ENCODE data around the gene IFNA8.
"Not testable (repeated sequence)": the region's sequence is repeated elsewhere in the genome, so short reads cannot be mapped to it uniquely, and the experiment has no call there.

The IFNA8 gene

DNA sequence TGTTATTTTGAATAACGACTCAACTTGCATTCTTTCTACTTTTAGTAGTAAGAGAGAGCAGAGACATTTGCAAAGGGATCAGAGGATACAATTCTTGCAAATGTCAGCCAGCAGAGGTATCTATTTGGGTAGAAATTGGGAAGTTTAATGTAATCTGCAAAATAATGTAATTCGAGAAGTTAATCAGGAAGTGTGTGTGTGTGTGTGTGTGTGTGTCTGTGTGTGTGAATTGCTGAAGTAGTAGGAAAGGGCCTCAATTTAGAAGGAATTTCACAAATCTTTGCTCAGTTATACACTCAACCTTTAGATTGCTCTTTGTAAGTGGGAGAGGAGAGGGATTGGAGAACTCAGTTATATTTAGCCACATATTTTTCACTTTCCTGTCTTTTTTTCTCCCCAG, 20.3 kb downstream of the IFNA8 start:
- DNase-seq (ENCODE audit: low spot score): no peak

DNA sequence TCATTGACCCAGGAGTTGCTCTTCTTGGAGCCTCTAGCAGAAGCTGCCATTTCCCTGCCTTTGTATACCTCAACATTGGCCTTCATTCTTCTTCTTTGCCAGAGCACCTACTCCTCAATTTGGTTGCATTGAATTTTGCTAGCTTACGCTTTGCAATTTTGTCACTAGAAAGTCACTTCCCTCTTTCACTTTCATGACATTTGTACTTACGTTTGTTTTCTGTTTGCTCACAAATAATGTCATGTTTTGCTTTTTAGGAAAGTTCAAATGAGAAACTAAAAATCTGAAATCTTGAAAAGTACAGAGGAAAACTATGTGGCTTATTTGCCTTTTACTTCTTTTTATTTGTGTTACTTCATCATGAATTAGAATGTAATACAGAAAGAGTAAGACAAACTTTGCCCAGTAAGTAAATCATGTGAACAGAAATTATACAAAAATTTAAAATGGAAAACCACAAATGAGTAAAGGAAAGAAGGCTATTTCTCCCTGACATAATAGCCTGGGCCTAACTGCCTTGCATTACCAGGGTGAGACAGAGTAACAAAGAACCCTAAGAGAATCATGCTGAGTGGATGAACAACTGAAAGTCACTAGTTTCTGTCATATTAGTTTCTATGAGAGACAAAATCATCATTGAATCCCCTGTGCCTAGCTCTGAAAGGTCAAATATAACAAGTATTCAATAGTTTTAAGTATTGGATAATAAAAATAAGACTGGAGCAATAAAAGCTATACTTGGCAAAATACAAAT, 23.9 kb downstream of the IFNA8 start:
- DNase-seq (ENCODE audit: low spot score): no peak

DNA sequence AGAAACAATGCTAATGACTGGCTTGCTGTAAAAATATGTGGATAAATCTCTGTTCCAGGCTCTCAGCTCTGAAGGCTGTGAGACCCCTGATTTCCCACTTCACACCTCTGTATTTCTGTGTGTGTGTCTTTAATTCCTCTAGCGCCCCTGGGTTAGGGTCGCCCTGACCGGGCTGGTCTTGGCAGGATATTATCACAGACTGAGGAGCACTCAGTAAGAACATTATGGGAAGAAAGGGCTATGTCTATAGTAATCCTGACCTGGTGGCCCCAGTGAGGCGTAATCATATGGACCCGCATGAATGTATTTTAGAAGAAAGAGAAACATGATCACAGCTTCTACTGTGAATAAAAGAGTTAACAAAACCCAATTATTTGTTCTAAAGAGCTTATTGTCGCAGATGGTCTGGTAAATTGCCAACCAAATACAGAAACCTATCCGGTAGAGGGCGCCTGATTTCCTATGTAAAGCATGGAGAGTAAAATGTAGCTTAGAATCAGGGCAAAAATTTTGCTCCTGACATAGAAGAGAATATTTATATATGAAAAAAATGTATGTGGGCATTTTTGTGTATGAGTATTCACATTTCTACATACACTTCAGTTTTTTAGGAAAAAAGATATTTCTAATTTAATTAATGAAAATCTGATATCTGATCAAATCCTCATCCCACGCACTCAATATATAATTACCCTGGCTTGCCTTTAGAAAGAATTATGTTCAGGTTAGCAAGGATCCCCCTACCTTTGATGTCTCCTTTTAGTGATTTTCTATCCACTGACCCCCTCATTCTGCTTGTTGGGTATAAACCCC, 25.5 kb downstream of the IFNA8 start:
- peak; percentile 72 for DNase-seq (ENCODE audit: low spot score)

DNA sequence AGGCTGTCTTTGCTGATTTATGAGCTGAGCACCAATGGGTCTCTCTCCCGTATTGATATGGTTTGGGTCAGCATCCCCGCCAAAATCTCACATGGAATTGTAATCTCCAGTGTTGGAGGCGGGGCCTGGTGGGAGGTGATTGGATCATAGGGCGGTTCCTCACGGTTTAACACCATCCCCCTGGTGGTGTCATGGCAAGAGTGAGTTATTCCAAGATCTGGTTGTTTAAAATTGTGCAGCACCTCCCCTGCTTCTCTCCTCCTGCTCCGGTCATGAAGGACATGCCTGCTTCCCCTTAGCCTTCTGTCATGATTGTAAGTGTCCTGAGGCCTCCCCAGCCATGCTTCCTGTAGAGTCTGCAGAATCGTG, 26.1 kb downstream of the IFNA8 start:
- DNase-seq (ENCODE audit: low spot score): not testable (repeated sequence)

DNA sequence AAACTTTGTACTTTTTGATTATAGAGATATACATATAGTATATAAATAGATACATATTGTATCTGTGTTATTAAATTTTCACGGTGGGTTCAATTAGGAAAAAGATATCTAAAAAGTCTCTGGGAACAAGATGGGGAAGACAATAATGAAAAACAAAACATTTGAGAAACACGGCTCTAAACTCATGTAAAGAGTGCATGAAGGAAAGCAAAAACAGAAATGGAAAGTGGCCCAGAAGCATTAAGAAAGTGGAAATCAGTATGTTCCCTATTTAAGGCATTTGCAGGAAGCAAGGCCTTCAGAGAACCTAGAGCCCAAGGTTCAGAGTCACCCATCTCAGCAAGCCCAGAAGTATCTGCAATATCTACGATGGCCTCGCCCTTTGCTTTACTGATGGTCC, 31.2 kb downstream of the IFNA8 start, which contains the start of gene IFNA1:
TSS of gene IFNA1 (plus strand) at position 301 of the 400 bp plus-strand sequence. CDS start at position 370, 69 bp downstream.
- DNase-seq (ENCODE audit: low spot score): no peak

DNA sequence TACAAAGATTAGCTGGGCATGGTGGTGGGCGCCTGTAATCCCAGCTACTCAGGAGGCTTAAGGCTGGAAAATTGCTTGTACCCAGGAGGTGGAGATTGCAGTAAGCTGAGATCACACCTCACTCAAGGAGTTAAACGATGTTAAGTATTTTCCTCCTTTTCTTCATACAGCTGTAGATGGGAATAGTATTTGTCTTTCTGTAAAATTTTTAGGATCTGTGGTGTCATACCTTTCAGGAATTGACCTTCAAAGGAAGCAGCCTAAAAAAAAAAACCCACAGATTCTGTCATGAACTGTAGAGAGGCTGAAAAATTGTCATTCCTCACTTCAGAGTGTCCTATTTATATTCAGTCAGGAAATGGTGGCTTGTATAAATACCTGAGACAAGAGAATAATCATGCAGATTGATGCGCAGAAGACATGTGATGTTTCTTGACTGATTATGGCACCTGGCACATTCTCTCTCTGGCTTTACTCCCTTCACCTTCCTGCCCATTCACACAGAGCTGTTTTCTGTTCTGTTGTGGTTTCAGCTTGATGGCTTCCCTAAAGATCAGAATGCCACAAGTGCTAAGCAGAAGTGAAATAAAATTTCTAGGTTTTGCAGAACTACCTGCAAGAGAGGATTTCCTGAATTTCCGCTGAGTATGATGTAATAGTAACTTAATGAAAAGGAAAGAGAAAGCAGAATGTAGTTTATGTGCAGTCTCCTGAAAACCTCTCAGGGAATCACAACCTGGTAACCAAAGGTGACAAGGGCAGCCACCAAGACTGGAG, 35.1 kb downstream of the IFNA8 start:
- no peak for DNase-seq (ENCODE audit: low spot score)

DNA sequence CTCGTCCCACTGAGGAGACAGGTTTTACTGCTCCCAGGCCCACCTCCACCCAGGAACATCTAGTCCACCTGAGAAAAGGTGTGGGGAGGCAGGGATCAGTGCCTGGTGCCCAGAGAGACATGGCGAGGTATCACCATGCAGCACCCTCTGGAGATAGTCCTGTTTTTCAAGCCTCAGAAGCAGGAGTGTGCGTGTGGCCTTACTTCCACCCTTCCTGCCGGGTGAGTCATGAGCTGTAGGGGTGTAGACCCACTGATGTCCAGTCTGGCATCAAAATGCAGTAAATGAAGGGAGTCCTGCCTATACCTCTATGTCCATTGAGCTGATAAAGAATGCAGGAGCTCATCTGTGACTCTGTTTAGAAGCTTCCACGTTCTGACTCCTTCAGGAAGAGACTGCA, 40.4 kb downstream of the IFNA8 start:
- DNase-seq (ENCODE audit: low spot score): not testable (repeated sequence)

DNA sequence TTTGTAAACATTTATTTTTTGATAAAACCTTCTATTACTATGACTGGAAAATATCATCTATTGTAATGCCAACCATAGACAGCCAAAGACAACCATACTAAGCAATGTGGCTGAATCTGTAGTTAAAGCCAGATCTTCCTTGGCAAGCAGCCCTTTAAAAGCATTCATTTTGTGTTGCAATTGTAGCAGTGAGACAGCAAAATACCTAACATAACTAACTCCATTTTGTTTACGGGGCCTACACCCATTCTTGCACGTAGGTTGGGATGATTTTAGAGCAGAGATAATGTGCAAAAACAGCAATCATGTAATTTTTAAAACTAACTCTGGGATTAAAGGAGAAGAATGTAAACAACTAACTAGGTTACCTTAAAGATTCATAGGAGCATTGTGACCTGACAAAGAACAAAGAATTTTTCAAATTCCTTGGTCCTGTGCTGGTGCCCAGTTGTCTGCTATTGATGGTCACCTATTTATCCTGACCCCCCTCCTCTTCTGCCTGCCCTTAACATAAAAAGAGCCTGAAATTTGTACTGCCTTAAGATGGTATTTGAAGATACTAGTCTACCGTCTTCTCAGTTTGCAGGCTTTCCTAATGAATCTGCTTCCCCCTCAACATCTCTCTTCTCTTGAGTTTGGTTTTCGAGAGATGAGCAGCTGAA, 41.9 kb downstream of the IFNA8 start:
- DNase-seq (ENCODE audit: low spot score): no peak

DNA sequence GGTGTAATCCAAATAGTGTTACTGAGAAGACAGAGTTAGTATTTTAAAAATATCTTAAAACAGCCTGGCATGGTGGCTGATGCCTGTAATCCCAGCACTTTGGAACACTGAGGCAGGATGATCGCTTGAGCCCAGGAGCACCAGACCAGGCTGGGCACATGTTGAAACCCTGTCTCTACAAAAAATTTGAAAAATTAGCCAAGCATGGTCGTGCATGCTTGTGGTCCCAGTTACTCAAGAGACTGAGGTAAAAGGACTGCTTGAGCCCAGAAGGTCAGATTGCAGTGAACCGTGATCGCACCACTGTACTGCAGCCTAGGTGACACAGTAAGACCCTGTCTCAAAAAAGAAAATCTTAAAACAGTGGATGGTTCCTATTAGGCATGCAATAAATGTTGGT, 43.8 kb downstream of the IFNA8 start:
- no peak for DNase-seq (ENCODE audit: low spot score)

DNA sequence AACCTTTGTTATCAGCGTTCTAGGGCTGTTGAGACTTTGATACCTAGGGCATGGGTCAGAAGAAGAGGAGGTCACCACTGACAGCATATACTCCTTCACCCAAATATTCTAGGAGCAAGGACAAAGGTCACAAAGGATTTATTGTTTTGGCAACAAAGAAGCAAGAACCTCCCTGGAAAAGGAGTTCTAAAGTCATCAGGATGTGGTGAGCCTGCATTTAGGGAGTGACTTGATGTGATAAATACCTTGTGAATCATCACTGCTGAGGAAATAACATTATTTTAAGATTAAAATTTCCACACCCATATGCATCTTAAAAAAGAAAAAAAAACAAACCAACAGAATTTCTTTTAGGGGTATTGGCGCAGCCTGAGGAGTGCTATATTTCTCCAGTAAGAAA, 45.2 kb downstream of the IFNA8 start:
- DNase-seq (ENCODE audit: low spot score): peak; percentile 20

DNA sequence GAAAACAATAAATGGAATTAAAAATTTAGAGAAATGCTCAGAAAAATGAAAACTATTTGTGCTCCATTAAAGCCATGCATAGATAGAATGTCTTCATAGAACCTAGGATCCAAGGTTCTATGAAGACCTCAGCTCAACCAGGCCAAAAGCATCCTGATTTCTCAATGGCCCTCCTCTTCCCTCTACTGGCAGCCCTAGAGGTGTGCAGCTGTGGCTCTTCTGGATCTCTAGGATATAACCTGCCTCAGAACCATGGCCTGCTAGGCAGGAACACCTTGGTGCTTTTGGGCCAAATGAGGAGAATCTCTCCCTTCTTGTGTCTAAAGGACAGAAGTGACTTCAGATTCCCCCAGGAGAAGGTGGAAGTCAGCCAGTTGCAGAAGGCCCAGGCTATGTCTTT, 46.4 kb downstream of the IFNA8 start:
- peak; percentile 58 for DNase-seq (ENCODE audit: low spot score)

Measured in RKO (cell line).